Endothelial cell of umbilical vein (primary cell): ENCODE results near the gene AGBL4.

Experiments used
- EZH2 ChIP-seq: IDR thresholded peaks from 2 replicates; pipeline ENCODE4 v1.6.1; 2012; ENCODE audit warnings: borderline replicate concordance, low read depth, mild to moderate bottlenecking, moderate library complexity, low read length, inconsistent platforms; ENCODE audit not compliant: severe bottlenecking
- JUN ChIP-seq: IDR thresholded peaks from 2 replicates; pipeline ENCODE4 v1.6.1; 2011; ENCODE audit warnings: borderline replicate concordance, low read depth; ENCODE audit not compliant: insufficient read length, insufficient read depth
- MAX ChIP-seq: IDR thresholded peaks from 2 replicates; pipeline ENCODE4 v1.6.1; 2011; ENCODE audit not compliant: insufficient read depth, insufficient read length
- MYC ChIP-seq: IDR thresholded peaks from one replicate; pipeline ENCODE4 v1.6.1; 2011; ENCODE audit warnings: mild to moderate bottlenecking, low read depth, low read length
- POLR2A ChIP-seq: IDR thresholded peaks from 2 replicates; pipeline ENCODE4 v1.6.1; 2012; ENCODE audit warnings: low read depth, mild to moderate bottlenecking, control low read depth, low read length
- POLR2AphosphoS5 ChIP-seq: IDR thresholded peaks from 2 replicates; pipeline ENCODE4 v1.6.1; 2012; ENCODE audit warnings: low read depth, mild to moderate bottlenecking, control low read depth, low read length, moderate library complexity; ENCODE audit not compliant: insufficient read depth
- TF ChIP-seq, protein P1 (sequence below), 2 donors: IDR thresholded peaks; 1 replicate in 1 of 2; 2 replicates in 1 of 2; pipeline ENCODE4 v1.5.1; 2011; ENCODE audit warnings: low read length in 2 of 2, mild to moderate bottlenecking in 2 of 2, moderate library complexity in 2 of 2, control low read depth in 1 of 2, inconsistent platforms in 1 of 2, low read depth in 1 of 2; ENCODE audit not compliant: insufficient read depth in 1 of 2; ENCODE audit errors: extremely low read depth in 1 of 2

- TF ChIP-seq, protein P1, sequence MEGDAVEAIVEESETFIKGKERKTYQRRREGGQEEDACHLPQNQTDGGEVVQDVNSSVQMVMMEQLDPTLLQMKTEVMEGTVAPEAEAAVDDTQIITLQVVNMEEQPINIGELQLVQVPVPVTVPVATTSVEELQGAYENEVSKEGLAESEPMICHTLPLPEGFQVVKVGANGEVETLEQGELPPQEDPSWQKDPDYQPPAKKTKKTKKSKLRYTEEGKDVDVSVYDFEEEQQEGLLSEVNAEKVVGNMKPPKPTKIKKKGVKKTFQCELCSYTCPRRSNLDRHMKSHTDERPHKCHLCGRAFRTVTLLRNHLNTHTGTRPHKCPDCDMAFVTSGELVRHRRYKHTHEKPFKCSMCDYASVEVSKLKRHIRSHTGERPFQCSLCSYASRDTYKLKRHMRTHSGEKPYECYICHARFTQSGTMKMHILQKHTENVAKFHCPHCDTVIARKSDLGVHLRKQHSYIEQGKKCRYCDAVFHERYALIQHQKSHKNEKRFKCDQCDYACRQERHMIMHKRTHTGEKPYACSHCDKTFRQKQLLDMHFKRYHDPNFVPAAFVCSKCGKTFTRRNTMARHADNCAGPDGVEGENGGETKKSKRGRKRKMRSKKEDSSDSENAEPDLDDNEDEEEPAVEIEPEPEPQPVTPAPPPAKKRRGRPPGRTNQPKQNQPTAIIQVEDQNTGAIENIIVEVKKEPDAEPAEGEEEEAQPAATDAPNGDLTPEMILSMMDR (IDR thresholded peaks at IDR 0.05; ENCODE audit: extremely low read depth in 1 of 2, insufficient read depth in 1 of 2, low read depth in 1 of 2, low read length in 2 of 2) = no peak
- TF ChIP-seq EZH2 (no peak), MYC (no peak), JUN (no peak), POLR2A (no peak), POLR2AphosphoS5 (no peak), MAX (no peak)
These were observed 1233.9 kb downstream of the AGBL4 start for GRCh38 chr1:48789903-48790302.
